ENCODE data around the gene MYCBPAP. TPM values are rescaled to one million over a fixed set of nuclear protein-coding genes. Genes with fewer than 3 reads are reported as not detected.

MYCBPAP gene
- total RNA-seq, 4 donors from 2014 or later, result 0.78 to 3.2 (median 1.6) TPM

DNA sequence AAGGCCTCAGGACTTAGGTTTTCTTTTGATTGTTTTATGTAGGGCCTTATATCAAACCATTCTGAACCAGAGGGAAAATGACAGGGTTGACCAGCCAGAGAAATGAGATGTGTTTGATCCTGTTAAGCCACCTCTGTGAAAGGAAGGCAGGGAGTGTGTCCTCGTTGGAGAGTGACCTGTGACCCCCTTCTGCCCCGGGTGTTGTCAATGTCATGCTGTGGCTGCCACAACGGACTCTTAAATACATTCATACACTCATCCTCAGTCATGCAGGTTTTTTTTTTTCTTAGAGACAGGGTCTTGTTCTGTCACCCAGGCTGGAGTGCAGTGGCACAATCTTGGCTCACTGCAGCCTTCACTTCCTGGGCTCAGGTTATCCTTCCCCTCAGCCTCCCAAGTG lies 6.1 kb downstream of the MYCBPAP start:
- Histone ChIP-seq H3K36me3 (no peaks in the 10 kb centered on the region), H3K4me3 (replicated peaks in 1 of 3) (no peak overlapping the region), H3K9me3 (no peaks in the 10 kb centered on the region), H3K27ac (peak overlapping the region in 2 of 3 donors; percentile 51 to 59), H3K4me1 (peaks cover 26 to 38% of the 10 kb centered on the region in 2 donors), H3K27me3 (no peaks in the 10 kb centered on the region)
- TF ChIP-seq POLR2A (IDR thresholded peaks at IDR 0.05), result no peak
- no peak for TF ChIP-seq CTCF (IDR thresholded peaks at IDR 0.05)
- WGBS, 2 donors, result 57 to 58% methylated on average over 3 of the region's 3 CpGs
- DNase-seq, result no peak
- intact Hi-C loops (cut with DNase I), result no loop called here

GRCh38 chr17:50514936-50515702 lies 6.9 kb downstream of the MYCBPAP start:
- Histone ChIP-seq H3K4me1 (peaks cover 25 to 35% of the 10 kb centered on the region in 2 donors), H3K27me3 (no peaks in the 10 kb centered on the region), H3K36me3 (no peaks in the 10 kb centered on the region), H3K9me3 (no peaks in the 10 kb centered on the region), H3K4me3 (replicated peaks in 1 of 3) (no peak overlapping the region), H3K27ac (peak overlapping the region; percentile 16 to 59 (median 51))
- WGBS, 2 donors, result 47 to 54% methylated on average over 6 of the region's 6 CpGs
- peak; percentile 92 to 93 for DNase-seq
- intact Hi-C loops (cut with DNase I), result no loop called here
- TF ChIP-seq CTCF (IDR thresholded peaks at IDR 0.05) (no peak), POLR2A (IDR thresholded peaks at IDR 0.05) (no peak)

DNA sequence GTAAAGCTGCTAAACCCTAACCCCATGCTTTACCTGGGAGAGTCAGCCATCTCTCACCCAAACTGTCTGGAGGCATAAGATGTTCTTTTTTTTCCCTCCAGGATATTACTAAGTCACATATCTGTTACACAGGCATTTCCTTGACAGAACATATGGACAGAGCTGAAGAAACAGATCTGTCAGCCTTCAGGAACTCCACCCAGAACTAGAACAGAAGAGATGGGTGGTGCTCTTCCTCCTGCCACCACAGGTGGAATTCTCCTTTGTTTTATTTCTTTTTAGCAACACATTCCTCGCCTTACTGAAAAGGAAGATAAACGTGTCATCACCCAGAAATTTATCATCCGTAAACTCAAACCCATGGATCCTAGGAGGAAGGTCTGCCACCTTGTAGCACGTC lies 8.8 kb downstream of the MYCBPAP start:
- Histone ChIP-seq H3K36me3 (no peaks in the 10 kb centered on the region), H3K4me3 (replicated peaks in 1 of 3) (no peak overlapping the region), H3K9me3 (no peaks in the 10 kb centered on the region), H3K27ac (no peak overlapping the region), H3K4me1 (peaks cover 21 to 23% of the 10 kb centered on the region in 2 donors), H3K27me3 (no peaks in the 10 kb centered on the region)
- intact Hi-C loops (cut with DNase I), result no loop called here
- DNase-seq, result no peak
- WGBS, 2 donors, result 83 to 85% methylated on average over 4 of the region's 4 CpGs
- TF ChIP-seq CTCF (IDR thresholded peaks at IDR 0.05), result no peak

DNA sequence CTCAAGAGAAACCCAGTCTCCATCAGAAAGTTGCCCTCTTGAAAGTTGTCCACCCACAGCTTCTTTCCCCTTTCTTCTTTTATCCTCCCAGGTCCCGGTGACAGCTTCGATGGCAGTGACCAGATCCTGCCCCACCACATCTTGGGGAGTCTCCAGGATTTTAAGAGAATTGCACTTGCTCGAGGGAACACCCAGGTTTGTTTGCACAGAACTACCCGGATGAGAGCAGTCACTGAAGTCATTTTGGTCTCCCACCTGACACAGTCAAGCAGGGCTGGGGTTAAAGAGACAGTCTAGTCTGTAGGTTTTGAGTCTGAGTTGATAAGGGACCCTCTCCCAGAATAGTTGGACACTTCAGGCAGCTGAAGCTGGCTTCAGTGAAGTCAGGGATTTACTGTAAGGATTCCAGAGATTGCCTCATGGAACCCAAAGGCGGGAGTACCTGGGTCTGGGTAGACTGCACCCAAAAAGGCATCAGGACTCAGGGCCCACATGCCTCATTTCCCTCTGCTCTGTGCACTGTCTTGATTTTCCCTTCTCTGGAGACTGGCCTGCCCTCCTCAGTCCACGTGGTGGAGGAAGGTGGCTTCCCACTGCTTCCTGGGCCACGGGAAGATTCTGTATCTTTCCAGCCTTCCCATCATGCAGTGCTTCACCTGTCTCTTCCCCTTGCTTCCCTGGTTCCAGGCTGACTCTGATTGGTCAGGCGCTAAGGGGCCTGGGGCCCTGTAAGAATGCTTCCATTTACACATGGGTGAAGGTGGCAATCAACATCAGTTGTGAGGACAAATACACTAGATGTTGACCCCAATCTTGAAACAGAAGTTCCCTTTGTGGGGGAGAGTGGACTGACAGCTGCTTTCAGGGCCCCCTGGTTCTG lies 9.5 kb downstream of the MYCBPAP start:
- Histone ChIP-seq H3K27ac (peak overlapping the region; percentile 43 to 63 (median 47)), H3K36me3 (no peaks in the 10 kb centered on the region), H3K4me1 (peaks cover 21 to 23% of the 10 kb centered on the region in 2 donors), H3K4me3 (replicated peaks in 1 of 3) (no peak overlapping the region), H3K9me3 (no peaks in the 10 kb centered on the region), H3K27me3 (no peaks in the 10 kb centered on the region)
- DNase-seq, result no peak
- TF ChIP-seq POLR2A (IDR thresholded peaks at IDR 0.05) (no peak), CTCF (IDR thresholded peaks at IDR 0.05) (no peak)
- WGBS, 2 donors, result 63 to 66% methylated on average over 8 of the region's 8 CpGs
- intact Hi-C loops (cut with DNase I), result no loop called here

Data from thyroid gland (tissue), 4 donors.